GM12874 (cell line): ENCODE results near the gene PDE6D.

Source experiments
- TF ChIP-seq, protein P1 (sequence below): IDR thresholded peaks from 2 replicates; pipeline ENCODE4 v1.5.1; 2011; ENCODE audit warnings: low read depth, mild to moderate bottlenecking, control low read depth, low read length, moderate library complexity; ENCODE audit not compliant: insufficient read depth

PDE6D gene

DNA sequence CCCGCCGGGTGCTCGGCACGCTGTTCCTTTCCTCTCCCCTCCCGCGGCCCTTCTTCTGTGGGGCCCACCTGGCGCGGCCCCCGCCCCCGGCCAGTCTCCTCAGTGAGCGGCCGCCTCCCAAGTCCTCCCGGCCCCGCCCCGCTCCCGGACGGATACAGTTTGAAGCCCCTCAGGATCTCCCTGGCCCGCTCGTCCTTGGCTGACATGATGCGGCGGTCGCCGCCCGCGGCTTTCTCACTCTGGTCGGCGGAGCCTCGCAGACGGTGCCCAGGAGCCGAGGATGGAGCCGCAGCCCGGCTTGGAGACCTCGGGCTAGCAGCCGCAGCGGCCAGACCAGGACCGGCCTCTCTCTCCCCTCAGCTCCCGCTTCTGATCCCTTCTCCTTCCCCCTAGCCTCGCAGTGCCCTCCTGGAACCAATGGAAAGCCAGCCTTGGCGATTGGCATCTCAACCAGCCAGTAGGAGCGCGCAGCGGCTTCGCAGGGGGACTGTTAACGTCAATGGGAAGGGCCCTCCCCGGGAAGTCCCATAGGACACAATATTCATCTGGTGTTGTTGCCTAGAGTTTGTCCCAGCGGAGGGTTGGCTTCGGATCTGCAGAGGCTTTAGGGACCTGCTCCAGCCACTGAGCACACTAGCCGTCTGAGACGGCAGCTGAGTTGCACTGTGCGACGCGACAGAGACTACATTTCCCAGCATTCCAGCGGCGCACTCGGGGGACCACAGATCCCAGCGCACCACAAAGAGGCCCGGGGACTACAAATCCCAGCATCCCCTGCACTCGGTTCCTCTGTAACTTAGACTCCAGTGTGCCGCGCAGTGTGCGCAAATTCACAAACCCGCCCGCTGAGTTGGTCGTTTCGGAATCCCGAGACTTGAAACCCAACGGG lies at the start of gene PDE6D:
Gene PDE6D, minus strand, starts transcription at position 374 of the 889 bp plus-strand sequence. Its CDS starts 168 bp downstream, at position 206.
- TF ChIP-seq, protein P1, sequence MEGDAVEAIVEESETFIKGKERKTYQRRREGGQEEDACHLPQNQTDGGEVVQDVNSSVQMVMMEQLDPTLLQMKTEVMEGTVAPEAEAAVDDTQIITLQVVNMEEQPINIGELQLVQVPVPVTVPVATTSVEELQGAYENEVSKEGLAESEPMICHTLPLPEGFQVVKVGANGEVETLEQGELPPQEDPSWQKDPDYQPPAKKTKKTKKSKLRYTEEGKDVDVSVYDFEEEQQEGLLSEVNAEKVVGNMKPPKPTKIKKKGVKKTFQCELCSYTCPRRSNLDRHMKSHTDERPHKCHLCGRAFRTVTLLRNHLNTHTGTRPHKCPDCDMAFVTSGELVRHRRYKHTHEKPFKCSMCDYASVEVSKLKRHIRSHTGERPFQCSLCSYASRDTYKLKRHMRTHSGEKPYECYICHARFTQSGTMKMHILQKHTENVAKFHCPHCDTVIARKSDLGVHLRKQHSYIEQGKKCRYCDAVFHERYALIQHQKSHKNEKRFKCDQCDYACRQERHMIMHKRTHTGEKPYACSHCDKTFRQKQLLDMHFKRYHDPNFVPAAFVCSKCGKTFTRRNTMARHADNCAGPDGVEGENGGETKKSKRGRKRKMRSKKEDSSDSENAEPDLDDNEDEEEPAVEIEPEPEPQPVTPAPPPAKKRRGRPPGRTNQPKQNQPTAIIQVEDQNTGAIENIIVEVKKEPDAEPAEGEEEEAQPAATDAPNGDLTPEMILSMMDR: no peak

DNA sequence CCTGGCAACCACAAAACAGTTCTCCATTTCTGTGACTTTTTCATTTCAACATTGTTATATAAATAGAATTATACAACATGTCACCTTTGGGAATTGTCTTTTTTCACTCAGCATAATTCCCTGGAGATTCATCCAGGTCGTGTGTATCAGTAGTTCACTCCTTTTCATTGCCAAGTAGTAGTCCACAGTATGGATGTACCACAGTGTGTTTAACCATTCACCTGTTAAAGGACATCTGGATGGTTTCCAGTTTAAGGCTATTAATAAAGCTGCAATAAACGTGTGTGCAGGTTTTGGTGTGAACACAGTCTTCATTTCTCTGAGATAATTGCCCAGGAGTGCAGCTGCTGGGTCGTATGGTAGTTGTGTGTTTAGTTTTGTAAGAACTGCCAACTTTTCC lies 40.8 kb upstream of the PDE6D start:
- TF ChIP-seq, protein P1: no peak

DNA sequence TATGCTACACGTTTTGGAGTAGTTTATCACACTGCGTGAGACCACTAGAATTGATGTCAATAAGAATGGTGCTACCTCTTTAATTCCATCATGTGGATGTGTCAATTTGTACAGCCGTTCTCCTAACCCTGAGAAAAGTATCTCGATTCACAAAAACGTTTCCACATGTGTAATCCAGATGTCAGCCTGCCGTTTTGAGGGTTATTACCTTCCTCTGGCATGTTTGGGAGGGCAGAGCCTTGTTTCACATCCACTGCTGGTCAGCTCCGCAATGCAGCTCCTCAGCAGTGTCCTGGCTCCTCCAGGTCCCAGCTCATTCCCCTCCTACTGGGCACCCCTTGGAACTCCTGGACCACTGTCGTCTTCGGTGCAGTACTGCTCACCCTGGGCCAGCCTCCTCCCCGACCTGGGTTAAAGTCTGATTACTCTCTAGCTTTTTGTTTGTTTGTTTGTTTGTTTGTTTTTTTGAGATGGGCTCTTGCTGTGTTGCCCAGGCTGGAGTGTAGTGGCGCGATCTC lies 39.8 kb upstream of the PDE6D start:
- TF ChIP-seq, protein P1: no peak

DNA sequence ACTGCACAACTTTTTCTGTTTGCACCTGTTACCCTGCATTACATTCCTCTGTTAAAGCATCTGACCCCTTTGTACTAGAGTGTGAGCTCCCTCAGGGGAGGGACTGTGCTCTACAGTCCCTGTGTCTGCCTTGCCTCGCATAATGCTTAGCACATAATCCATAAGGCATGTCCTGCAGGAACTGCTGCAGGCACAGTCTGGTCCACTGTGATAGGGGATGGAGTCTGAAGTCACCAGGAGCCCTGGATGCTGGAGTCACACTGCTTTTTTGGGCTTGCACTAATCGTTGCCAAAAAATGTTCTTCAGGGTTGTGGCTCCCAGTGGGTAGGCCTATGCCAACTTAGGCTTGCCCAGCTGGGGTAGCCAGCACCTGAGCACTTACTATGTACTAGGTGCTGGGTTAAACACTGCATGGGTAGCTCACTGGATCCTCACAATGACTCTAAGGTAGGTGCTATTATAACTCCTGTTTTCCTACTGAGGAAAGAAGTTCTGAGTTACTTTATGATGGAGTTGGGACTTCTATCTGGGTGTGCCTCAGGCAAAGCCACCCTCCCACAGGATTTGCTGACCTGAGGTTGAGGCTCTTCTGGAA lies 38.5 kb upstream of the PDE6D start:
- TF ChIP-seq, protein P1: no peak

DNA sequence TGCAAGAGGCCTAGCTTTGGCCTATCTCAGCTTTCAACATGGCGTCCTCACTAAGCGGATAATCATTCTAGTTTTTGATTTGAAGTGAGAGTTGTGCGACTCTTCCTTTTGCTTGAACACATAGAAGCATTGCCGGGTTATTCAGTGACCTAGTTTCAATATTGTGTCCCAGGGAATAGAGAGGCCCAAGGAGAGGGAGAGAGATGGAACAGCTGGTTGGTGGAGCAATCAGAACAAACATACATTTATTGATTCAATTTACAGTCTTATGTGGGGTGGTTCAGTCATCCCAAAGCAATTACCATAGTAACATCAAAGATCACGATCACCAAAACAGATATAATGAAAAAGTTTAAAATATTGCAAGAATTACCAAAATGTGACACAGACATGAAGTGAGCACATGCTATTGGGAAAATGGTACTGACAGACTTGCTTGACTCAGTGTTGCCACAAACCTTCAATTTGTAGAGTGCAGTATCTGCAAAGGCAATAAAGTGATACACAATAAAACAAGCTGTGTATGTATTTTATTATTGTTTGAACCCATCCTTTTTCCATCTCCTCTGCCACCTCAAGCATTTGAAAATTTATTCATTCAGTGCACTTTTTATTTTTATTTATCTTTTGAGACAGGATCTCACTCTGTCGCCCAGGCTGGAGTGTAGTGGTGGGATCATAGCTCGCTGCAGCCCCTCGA lies 35.4 kb upstream of the PDE6D start:
- TF ChIP-seq, protein P1: no peak

DNA sequence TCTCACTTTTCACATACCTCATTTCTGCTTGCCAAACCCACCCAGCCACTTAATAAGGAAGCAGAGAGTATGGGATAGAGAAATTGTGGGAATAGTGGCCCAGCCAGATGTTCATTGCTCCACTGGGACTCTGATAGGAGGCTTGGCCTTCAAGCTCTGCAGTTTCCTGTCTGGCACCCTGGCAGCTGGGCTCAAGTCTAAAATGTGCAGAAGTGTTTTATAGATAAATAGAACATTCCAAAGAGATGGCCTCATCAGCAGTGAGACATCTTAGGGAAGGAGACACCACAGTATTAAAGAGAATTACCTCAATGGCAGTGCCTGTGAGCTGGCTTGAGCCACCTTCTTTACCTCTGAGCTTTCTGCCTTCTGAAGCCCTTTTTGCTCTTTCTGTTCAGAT lies 29.8 kb upstream of the PDE6D start:
- TF ChIP-seq, protein P1: no peak

DNA sequence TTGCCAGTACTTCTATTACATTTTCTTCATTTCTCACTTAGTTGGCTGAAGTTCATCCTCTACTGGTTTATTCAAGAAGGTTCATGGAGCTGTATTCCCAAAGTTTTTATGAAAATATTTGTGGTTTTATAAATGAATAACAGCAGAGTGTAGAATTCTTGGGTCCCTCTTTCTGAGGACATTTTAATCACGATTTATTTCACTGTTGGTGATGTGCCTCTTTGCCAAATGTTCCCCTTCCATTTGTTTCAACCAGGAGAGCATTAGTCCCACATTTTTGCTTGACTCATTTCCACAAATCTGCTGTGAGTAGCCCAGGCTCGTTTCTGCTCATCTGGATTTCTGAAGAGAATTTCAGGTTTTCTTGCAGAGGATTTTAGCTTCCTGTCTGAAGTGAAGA lies 25.9 kb upstream of the PDE6D start:
- TF ChIP-seq, protein P1: no peak
